ENCODE data around the gene MARS1. TPM values are rescaled to one million over a fixed set of nuclear protein-coding genes. Genes with fewer than 3 reads are reported as not detected.
A peak's percentile ranks its signal among the peaks of the same experiment; 100 is the strongest.

Gene MARS1
- total and polyA plus RNA-seq, 2 experiments from 2014 or later = 266 to 351 TPM

DNA sequence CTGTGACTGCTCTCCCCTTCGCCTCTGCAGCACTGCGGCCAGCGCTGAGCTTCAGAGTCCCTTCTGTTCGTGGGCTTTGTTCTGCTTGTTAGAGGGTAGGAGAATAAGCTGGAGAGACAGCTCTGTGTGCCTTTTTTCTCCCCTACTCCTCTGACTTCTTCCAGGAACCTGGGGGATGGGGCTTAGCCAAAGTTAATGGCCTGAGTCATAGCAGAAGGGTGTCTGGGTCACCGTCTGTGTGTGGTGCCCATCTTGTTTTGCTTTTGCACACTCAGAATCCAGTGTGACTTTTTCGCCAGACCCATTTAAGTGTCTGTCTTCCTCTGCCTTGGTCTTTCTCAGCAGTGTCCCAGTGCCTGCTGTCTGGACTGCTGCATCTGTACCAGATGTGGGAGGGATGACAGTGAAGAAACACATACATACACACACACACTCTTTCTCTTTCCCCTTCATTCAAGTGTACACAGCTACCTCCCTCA, 65.0 kb downstream of the MARS1 start:
- no peak overlapping the region for H3K4me2 ChIP-seq
- H3K4me1 ChIP-seq (ENCODE audit: insufficient read depth) = peaks cover 38% of the 10 kb centered on the region
- peaks cover 19% of the 10 kb centered on the region for H4K20me1 ChIP-seq (replicated peaks; ENCODE audit: insufficient read depth)
- H2AFZ ChIP-seq = no peak overlapping the region
- H3K9me2 ChIP-seq (ENCODE audit: insufficient read depth) = no peaks in the 10 kb centered on the region
- H3K36me3 ChIP-seq (ENCODE audit: insufficient read depth) = no peaks in the 10 kb centered on the region
- no peak for DNase-seq (ENCODE audit: low spot score)
- H3K27ac ChIP-seq (ENCODE audit: low read depth) = 0 out of 2 replicates have a peak overlapping the region, but pooled peaks have one; percentile 9
- Mint-ChIP-seq H3K36me3 (ENCODE audit: low read depth) (no peaks in the 10 kb centered on the region; the same call in 2 of the 3 replicates), H3K4me1 (peaks cover 56% of the 10 kb centered on the region), H3K27me3 (ENCODE audit: insufficient read depth, low read depth, poor library complexity) (peaks cover 9% of the 10 kb centered on the region), H3K27ac (no peak overlapping the region), H3K9me3 (no peaks in the 10 kb centered on the region), H3K4me3 (no peak overlapping the region; the same call in 2 of the 3 replicates)
- H3F3A ChIP-seq (replicated peaks; ENCODE audit: low read depth) = peaks cover 12% of the 10 kb centered on the region
- peaks cover 12% of the 10 kb centered on the region for H3K27me3 ChIP-seq (ENCODE audit: insufficient read depth)
- peaks cover 33% of the 10 kb centered on the region for H3K79me2 ChIP-seq (replicated peaks; ENCODE audit: insufficient read depth)
- H3K4me3 ChIP-seq = no peak overlapping the region
- TF ChIP-seq STAT1 (IDR thresholded peaks at IDR 0.05; ENCODE audit: unreplicated experiment) (no peak), POLR2AphosphoS5 (IDR thresholded peaks at IDR 0.05; ENCODE audit: low read depth) (no peak), EZH2 (IDR thresholded peaks at IDR 0.05; ENCODE audit: low read depth, unreplicated experiment) (no peak), NANOG (IDR thresholded peaks at IDR 0.05; ENCODE audit: borderline replicate concordance) (no peak), ZNF331 (CRISPR knock-in tag; IDR thresholded peaks at IDR 0.05; ENCODE audit: low read depth) (no peak), EZH2phosphoT487 (IDR thresholded peaks at IDR 0.05; ENCODE audit: unreplicated experiment) (no peak), JUNB (IDR thresholded peaks at IDR 0.05; ENCODE audit: unreplicated experiment) (no peak), CREB1 (CRISPR knock-in tag; IDR thresholded peaks at IDR 0.05; ENCODE audit: low read depth) (no peak)
- TF ChIP-seq, protein P1, sequence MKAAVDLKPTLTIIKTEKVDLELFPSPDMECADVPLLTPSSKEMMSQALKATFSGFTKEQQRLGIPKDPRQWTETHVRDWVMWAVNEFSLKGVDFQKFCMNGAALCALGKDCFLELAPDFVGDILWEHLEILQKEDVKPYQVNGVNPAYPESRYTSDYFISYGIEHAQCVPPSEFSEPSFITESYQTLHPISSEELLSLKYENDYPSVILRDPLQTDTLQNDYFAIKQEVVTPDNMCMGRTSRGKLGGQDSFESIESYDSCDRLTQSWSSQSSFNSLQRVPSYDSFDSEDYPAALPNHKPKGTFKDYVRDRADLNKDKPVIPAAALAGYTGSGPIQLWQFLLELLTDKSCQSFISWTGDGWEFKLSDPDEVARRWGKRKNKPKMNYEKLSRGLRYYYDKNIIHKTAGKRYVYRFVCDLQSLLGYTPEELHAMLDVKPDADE (IDR thresholded peaks at IDR 0.05) = no peak
- TF ChIP-seq, protein P2, sequence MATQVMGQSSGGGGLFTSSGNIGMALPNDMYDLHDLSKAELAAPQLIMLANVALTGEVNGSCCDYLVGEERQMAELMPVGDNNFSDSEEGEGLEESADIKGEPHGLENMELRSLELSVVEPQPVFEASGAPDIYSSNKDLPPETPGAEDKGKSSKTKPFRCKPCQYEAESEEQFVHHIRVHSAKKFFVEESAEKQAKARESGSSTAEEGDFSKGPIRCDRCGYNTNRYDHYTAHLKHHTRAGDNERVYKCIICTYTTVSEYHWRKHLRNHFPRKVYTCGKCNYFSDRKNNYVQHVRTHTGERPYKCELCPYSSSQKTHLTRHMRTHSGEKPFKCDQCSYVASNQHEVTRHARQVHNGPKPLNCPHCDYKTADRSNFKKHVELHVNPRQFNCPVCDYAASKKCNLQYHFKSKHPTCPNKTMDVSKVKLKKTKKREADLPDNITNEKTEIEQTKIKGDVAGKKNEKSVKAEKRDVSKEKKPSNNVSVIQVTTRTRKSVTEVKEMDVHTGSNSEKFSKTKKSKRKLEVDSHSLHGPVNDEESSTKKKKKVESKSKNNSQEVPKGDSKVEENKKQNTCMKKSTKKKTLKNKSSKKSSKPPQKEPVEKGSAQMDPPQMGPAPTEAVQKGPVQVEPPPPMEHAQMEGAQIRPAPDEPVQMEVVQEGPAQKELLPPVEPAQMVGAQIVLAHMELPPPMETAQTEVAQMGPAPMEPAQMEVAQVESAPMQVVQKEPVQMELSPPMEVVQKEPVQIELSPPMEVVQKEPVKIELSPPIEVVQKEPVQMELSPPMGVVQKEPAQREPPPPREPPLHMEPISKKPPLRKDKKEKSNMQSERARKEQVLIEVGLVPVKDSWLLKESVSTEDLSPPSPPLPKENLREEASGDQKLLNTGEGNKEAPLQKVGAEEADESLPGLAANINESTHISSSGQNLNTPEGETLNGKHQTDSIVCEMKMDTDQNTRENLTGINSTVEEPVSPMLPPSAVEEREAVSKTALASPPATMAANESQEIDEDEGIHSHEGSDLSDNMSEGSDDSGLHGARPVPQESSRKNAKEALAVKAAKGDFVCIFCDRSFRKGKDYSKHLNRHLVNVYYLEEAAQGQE (IDR thresholded peaks at IDR 0.05; ENCODE audit: unreplicated experiment) = no peak
- TF ChIP-seq, protein P3, sequence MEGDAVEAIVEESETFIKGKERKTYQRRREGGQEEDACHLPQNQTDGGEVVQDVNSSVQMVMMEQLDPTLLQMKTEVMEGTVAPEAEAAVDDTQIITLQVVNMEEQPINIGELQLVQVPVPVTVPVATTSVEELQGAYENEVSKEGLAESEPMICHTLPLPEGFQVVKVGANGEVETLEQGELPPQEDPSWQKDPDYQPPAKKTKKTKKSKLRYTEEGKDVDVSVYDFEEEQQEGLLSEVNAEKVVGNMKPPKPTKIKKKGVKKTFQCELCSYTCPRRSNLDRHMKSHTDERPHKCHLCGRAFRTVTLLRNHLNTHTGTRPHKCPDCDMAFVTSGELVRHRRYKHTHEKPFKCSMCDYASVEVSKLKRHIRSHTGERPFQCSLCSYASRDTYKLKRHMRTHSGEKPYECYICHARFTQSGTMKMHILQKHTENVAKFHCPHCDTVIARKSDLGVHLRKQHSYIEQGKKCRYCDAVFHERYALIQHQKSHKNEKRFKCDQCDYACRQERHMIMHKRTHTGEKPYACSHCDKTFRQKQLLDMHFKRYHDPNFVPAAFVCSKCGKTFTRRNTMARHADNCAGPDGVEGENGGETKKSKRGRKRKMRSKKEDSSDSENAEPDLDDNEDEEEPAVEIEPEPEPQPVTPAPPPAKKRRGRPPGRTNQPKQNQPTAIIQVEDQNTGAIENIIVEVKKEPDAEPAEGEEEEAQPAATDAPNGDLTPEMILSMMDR (conservative IDR thresholded peaks at IDR 0.05; ENCODE audit: low read depth in 2 of 2) = no peak
- TF ChIP-seq, protein P4, sequence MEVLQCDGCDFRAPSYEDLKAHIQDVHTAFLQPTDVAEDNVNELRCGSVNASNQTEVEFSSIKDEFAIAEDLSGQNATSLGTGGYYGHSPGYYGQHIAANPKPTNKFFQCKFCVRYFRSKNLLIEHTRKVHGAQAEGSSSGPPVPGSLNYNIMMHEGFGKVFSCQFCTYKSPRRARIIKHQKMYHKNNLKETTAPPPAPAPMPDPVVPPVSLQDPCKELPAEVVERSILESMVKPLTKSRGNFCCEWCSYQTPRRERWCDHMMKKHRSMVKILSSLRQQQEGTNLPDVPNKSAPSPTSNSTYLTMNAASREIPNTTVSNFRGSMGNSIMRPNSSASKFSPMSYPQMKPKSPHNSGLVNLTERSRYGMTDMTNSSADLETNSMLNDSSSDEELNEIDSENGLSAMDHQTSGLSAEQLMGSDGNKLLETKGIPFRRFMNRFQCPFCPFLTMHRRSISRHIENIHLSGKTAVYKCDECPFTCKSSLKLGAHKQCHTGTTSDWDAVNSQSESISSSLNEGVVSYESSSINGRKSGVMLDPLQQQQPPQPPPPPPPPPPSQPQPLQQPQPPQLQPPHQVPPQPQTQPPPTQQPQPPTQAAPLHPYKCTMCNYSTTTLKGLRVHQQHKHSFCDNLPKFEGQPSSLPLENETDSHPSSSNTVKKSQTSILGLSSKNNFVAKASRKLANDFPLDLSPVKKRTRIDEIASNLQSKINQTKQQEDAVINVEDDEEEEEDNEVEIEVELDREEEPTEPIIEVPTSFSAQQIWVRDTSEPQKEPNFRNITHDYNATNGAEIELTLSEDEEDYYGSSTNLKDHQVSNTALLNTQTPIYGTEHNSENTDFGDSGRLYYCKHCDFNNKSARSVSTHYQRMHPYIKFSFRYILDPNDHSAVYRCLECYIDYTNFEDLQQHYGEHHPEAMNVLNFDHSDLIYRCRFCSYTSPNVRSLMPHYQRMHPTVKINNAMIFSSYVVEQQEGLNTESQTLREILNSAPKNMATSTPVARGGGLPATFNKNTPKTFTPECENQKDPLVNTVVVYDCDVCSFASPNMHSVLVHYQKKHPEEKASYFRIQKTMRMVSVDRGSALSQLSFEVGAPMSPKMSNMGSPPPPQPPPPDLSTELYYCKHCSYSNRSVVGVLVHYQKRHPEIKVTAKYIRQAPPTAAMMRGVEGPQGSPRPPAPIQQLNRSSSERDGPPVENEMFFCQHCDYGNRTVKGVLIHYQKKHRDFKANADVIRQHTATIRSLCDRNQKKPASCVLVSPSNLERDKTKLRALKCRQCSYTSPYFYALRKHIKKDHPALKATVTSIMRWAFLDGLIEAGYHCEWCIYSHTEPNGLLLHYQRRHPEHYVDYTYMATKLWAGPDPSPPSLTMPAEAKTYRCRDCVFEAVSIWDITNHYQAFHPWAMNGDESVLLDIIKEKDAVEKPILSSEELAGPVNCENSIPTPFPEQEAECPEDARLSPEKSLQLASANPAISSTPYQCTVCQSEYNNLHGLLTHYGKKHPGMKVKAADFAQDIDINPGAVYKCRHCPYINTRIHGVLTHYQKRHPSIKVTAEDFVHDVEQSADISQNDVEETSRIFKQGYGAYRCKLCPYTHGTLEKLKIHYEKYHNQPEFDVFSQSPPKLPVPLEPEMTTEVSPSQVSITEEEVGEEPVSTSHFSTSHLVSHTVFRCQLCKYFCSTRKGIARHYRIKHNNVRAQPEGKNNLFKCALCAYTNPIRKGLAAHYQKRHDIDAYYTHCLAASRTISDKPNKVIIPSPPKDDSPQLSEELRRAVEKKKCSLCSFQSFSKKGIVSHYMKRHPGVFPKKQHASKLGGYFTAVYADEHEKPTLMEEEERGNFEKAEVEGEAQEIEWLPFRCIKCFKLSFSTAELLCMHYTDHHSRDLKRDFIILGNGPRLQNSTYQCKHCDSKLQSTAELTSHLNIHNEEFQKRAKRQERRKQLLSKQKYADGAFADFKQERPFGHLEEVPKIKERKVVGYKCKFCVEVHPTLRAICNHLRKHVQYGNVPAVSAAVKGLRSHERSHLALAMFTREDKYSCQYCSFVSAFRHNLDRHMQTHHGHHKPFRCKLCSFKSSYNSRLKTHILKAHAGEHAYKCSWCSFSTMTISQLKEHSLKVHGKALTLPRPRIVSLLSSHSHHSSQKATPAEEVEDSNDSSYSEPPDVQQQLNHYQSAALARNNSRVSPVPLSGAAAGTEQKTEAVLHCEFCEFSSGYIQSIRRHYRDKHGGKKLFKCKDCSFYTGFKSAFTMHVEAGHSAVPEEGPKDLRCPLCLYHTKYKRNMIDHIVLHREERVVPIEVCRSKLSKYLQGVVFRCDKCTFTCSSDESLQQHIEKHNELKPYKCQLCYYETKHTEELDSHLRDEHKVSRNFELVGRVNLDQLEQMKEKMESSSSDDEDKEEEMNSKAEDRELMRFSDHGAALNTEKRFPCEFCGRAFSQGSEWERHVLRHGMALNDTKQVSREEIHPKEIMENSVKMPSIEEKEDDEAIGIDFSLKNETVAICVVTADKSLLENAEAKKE (CRISPR knock-in tag; IDR thresholded peaks at IDR 0.05) = no peak
- no peak for ATAC-seq

All from GM23338 (cell line).